Fibroblast of skin of right biceps (primary cell): Measurements from ENCODE around the gene ROBO1.

Source experiments
- DNase-seq: peaks from one replicate; pipeline ENCODE4 v3.0.0-alpha.2; 2013

ROBO1 gene

GRCh38 chr3:79002465-79003372 is 765.1 kb downstream of the ROBO1 start:
- no peak for DNase-seq

DNA sequence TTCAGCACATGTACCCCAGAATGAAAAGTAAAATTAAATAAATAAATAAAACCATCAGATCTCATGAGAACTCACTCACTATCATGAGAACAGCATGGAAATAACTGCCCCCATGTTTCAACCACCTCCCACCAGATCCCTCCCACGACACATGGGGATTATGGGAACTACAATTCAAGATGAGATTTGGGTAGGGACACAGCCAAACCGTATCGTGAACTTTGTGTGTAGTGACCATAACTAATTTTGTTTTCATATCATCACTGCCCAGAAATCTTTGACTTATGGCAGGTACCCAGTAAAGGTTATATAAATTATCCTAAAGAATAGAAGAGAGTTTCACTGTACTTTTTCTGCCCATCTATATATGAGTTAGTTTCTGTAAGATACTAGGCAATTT is 766.5 kb downstream of the ROBO1 start:
- no peak for DNase-seq

GRCh38 chr3:78999139-78999538 is 768.7 kb downstream of the ROBO1 start:
- DNase-seq = no peak

DNA sequence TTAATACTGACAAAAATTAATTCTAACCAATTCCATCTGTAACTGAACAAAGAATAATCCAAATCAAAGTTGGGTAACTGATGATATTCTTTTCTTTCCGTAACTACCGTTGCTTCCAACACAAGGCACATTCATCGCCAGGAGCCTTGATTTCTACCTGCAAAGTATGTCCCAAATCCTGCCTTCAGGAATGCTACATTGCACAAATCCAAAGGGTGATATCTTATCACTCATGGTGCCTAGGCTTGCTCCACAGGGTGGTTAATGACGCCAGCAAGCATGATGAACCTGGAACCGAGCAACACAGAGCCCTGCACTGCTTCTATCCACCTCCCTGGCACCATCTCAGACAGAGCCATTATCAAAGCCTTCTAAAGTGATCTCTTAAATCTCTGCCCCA is 772.7 kb downstream of the ROBO1 start:
- DNase-seq = no peak

DNA sequence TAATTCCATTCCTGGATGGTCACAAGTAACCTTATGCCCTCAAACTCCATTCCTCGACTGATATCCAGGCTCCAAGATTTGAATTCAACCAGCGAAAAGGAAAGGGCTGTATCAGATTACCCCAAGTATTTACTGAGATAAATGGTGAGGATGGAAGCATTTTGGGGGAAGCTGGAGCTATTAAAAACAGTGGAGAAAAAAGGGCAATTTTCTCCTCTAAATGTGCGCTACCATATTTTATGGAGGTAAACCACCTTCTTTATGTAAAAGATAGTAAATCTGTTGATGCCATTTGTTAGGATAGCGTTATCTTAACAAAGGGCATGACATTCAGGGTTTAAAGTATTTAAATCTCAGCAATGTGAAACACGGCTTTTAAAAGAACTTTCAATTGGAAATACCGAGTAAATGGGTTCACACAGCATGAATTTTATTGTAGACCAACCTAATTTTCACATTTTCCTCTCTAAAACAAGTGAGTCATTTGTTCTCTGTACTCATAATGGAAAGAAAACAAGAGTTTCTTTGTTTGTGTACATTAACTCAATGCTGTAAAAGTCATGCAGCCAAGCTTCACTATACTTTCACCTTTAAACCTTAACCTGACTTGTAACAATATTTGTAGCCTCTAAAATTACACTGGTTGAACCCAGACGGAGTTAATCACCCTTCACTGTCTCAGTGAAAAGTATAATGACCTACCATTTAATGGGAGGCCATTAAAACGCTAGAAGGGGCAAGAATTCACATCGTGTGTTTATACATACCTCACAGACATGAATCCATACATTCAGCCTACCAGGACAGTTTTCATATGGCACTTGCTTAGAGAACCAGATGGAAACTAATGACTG is 773.4 kb downstream of the ROBO1 start:
- no peak for DNase-seq

DNA sequence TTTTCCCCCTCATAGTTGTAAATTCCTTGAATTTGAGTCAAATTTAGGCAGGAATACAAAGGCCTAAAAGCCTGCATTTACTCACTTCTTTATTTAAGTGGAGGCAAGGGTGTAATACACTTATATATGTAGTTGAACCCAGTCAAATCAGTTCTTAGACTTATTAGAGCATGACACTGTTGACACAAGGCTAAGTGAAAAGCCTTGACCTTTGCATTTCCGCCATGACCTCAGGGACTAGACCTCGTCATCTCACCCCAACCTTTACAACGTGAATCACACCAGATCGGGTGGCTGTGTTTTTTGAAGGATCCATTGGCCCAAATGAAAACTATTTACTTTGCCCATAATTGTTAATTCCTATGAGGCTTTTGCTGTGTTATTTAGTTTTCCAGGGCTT is 774.4 kb downstream of the ROBO1 start:
- DNase-seq = no peak

GRCh38 chr3:78992830-78993229 is 775.0 kb downstream of the ROBO1 start:
- DNase-seq = no peak

DNA sequence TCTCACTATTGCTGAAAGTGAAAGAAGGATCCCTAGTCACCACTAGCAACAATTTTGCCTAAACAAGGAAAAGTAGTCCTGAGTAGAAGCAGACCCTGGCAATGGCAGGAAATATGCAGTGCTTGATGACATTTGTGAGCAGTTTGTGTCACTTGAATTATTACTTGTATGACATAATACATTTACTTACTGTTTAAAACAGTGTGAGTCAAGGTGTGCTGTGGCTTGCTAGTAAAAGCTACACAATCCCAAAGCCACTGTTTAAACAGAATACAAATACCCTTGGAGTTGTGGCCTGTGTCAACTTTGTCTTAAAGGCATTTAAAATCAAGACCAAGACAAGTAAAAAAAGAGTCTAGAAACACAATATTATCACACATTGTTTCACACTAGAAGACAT is 775.4 kb downstream of the ROBO1 start:
- DNase-seq = no peak

DNA sequence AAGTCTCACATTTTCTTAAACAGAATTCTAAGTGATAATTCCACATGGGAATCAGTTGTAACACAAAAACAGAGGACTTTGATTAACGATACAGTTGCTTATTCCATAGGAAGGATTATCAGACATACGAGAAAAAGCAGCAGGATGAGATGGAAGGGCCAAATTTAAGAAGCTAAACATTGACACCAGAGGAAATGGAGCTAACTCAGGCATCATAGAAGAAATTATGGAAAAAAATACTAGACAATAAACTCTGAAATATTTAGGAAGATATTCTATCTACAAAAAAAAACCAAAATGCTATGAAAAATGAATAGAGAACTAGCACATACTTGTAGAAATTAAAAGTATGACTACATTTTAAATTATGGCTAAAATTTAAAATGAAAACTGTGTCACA is 776.1 kb downstream of the ROBO1 start:
- DNase-seq = no peak

DNA sequence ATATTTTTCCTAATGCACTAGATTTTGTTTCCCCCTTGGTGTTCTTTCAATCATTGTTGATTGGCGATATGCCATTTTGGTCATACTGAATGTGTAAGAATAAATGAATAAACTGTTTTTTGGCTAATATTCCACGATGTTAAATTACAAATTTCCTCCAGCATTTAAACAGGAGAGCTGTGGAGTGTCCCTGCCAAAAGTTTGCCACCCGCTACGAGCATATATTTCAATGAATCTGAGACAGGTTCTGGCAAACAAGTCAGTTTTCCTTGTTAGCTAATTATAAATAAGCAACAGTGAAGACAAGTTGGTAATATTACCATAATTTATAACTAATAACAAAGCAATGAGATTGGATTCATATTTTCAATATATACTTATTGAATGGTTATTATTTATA is 777.6 kb downstream of the ROBO1 start:
- no peak for DNase-seq

DNA sequence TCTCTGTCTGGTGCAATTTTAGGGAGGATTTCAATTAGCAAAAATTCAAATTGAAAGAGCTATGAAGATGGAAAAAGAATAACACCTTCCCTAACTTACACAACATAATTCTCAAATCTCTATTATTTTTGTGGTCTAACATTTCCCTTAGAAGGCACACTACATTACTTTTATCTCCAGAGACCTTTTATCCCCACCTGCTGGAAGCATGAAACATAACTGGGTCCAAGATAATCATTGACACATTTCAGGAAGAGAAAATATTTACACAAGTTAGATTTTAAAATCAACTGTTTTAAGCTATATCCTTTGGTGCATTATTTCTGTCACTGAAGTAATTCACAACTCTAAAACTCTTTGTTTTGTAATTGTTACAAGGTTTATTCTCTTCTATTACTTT is 779.5 kb downstream of the ROBO1 start:
- peak; percentile 33 for DNase-seq

GRCh38 chr3:78986416-78987101 is 781.2 kb downstream of the ROBO1 start:
- DNase-seq = peak; percentile 23

GRCh38 chr3:78985981-78986380 is 781.8 kb downstream of the ROBO1 start:
- DNase-seq = no peak

DNA sequence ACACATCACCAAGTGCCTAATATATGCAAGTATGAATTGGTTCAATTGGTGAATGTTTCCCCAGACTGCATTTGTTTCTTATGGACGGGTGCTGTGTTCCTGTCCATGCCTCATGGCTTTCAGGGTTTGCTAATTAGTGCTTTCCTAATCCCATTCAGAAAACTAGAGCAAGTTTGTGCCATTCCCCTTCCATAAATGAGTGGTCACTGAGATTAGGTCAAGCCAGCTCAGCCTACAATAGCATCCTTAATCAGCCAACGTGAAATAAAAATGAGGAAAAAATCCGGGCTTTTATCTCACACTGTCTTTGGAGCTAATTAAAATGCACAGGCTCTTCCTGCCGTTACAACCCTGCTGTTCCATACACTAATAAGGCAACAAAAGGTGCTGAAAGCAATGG is 788.8 kb downstream of the ROBO1 start:
- no peak for DNase-seq

DNA sequence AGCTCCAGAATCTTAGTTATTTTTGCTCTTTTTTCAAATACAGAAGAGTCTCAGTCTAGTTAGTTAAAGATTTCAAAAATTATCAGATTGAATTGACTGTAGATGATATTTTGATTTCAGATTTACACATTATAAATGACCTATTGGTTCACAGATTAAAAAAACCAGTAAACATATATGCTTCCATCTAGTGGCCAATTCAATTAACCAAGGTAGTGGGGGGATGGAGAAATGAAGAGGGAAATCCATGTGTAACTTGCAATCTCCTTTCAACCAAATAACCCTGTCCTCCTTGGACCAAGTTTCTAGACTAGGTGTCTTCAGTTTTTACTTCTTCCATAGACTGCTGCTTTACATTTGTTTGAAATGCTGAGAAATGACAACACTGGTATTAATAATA is 789.8 kb downstream of the ROBO1 start:
- peak; percentile 26 for DNase-seq

- peak; percentile 68 for DNase-seq
Measured at GRCh38 chr3:78977073-78977472, 790.7 kb downstream of the ROBO1 start.

- DNase-seq = no peak
Measured at GRCh38 chr3:78976200-78976599, 791.6 kb downstream of the ROBO1 start.

GRCh38 chr3:78974181-78974790 is 793.5 kb downstream of the ROBO1 start:
- DNase-seq = peak; percentile 78

GRCh38 chr3:78972617-78973301 is 795.0 kb downstream of the ROBO1 start:
- DNase-seq = no peak

- DNase-seq = no peak
Measured at GRCh38 chr3:78970656-78971055, 797.1 kb downstream of the ROBO1 start.

- DNase-seq = peak; percentile 69
Measured at GRCh38 chr3:78969483-78969882, 798.3 kb downstream of the ROBO1 start.

- DNase-seq = no peak
Measured at GRCh38 chr3:78967061-78967460, 800.7 kb downstream of the ROBO1 start.
